Measurements from ENCODE around the gene SPAG5. TPM values are rescaled to one million over a fixed set of nuclear protein-coding genes. Genes with fewer than 3 reads are reported as not detected.

Gene SPAG5, protein sequence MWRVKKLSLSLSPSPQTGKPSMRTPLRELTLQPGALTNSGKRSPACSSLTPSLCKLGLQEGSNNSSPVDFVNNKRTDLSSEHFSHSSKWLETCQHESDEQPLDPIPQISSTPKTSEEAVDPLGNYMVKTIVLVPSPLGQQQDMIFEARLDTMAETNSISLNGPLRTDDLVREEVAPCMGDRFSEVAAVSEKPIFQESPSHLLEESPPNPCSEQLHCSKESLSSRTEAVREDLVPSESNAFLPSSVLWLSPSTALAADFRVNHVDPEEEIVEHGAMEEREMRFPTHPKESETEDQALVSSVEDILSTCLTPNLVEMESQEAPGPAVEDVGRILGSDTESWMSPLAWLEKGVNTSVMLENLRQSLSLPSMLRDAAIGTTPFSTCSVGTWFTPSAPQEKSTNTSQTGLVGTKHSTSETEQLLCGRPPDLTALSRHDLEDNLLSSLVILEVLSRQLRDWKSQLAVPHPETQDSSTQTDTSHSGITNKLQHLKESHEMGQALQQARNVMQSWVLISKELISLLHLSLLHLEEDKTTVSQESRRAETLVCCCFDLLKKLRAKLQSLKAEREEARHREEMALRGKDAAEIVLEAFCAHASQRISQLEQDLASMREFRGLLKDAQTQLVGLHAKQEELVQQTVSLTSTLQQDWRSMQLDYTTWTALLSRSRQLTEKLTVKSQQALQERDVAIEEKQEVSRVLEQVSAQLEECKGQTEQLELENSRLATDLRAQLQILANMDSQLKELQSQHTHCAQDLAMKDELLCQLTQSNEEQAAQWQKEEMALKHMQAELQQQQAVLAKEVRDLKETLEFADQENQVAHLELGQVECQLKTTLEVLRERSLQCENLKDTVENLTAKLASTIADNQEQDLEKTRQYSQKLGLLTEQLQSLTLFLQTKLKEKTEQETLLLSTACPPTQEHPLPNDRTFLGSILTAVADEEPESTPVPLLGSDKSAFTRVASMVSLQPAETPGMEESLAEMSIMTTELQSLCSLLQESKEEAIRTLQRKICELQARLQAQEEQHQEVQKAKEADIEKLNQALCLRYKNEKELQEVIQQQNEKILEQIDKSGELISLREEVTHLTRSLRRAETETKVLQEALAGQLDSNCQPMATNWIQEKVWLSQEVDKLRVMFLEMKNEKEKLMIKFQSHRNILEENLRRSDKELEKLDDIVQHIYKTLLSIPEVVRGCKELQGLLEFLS
- total RNA-seq, result 12.0 TPM

DNA sequence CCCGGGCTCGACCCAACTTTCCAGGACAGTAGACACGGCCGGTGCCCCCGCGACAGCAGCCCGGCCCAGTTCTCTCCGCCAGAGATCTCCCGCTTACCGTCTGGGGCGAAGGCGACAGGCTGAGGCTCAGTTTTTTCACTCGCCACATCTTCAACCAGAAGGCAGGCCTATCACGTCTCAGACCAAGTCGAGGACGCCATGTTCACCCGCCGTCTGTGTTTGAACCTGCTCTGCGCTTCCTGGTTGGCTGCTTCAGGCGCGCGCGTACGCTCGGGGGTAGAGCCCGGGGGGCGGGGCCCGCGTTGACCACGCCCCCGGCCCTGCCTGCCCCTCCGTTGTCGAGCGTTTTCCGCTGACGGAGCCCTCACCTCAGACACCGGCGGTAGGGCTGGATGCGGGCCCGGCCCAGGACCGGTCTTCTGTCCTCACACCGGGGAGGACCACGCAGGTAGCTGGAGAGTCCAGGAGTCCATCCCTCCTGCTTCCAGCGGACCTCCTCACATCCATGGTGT, at the start of gene SPAG5:
Gene SPAG5 (minus strand): TSS at position 227 of the 512 bp plus-strand sequence. CDS start 79 bp downstream, at position 148.
- DNase-seq, result peak; percentile 96

DNA sequence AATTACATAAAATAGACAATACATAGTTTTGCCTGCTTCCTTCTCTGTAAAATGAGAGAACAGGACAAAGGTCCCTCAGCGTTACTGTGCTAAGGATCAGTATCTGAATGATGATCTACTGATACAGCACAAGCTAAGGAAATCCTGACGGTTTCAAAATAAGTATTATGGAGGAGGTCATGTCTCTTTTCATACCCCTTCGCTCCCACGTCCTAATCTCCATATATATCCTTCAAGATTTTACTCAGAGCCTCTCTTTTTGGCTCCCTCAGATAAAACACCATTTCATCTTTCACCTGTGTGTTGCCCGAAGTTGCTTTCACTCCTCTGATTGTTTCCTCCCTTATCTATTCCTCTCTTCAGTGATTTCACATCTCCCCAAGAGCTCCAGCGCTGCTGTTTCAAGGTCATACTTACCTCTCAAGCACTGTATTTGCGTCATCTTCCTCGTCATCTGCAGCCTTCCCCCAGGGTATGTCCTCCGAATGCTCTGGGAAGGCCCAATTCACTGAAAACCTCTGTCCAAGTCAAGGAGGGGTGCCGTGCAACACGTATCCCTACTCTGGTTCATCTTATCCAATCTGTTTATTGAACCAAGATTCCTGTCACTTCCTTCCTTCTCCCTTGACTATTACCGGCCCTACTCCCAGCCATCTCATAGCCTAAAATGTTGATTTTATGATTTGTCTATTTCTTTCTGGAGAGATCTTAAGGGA, 47.4 kb upstream of the SPAG5 start:
- DNase-seq, result no peak

DNA sequence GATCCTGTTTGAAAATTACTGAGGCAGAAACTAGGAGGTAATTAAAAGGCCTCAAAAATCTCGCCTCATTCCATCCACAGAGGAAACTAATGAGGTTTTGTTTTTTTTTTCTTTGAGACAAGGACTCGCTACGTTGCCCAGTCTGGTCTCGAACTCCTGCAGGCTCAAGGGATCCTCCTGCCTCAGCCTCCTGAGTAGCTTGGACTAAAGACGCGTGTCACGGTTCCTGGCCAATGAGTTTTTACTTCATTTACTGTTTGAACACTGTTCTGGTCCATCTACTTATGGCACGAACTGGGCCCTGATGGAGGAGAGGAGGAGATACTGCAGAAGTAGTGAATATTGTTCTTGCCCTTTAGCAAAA, 46.7 kb upstream of the SPAG5 start:
- DNase-seq, result no peak

DNA sequence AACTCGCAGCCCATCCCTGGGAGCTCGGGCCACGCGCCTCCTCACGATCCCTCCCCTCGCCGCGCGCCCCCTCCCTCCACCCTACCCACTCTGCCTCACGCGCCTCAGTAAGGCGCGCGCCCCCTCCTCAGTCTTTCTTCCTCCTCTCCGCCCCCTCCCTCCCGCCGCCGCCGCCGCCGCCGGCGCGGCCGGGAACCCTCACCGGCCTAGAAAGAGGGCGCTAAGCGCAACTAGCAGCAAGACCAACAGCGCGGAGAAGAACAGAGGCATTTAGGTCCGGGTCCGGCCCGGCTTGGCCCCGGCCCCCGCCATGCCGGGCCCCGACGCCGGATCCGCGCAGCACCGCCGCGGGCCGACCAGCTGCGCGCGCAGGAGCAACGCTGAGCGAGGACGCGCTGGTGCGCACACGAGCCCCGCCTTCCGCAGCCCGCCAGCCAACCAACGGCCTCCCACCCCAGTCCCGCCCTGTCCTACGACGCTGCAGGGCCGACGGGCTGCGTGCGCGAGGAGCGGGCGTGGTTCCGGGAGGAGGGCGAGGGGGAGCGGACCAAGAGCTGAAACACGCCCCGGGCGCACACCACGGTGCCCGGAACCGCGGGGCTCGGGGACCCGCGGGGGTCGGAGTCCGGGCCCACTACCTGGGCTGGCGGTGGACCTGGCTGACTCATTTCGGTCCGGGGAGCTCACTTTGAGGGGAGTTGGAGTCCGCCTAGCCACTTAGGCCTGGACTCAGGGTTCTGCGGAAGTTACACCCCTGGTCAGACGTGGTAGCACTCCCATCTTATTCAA, 46.2 kb upstream of the SPAG5 start, which contains the start of gene BLTP2:
Gene BLTP2 (minus strand): TSS at position 372 of the 789 bp plus-strand sequence. CDS start 102 bp downstream, at position 270.
- DNase-seq, result peak; percentile 98

DNA sequence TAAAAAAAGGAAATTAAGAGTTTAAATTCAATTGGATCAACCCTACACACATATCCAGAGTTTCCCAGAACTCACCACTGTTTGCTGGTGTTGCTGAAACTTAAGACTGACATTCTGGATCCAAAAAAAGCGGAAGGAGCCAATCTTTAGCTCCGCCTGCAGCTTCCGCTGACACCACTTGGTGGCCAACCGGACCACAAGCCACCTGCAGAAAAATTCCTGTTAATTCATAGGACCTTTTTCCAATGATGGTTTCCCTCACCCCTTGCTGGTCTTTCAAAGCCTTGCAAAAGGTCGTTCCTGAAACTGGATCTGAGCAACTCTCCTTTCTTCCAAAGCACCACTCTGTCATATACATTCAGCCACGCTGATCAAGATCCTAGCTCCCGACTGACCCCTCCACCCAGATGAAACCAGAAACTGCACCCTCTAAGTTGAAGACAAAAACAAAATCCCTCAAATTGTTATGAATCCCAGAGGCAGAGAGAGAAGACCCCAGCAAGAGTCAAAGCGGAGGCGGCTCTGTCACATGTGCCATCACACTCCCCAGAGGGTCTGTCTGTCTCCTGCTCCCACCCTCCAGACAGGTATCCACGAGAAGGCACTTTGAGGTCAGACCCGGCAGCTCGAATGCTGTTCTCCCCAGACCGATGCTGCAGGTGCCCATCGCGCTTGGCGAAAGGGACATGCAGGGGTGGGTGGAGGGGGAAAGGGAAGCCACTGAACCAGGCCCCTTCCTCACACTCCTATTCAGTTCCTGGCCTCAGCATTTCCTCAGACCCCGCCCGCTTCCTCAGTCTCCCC, 45.4 kb upstream of the SPAG5 start:
- peak; percentile 54 for DNase-seq

DNA sequence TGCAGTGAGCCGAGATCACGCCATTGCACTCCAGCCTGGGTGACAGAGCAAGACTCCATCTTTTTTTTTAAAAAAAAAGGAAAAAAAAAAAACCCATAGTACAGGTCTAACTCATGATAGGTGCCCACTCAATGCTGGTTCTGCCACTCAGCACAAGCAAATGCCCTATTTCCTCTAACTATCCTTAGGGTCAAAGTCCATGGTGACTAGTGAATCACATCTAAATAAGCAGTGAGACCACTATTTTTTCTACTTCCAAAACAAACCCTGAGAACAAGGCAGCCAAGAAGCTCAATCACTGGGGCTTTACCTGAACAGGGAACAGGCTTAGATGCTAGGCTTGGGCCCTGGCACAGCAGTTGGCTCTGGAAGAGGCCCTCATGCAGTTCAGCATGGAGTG, 42.8 kb upstream of the SPAG5 start:
- no peak for DNase-seq

DNA sequence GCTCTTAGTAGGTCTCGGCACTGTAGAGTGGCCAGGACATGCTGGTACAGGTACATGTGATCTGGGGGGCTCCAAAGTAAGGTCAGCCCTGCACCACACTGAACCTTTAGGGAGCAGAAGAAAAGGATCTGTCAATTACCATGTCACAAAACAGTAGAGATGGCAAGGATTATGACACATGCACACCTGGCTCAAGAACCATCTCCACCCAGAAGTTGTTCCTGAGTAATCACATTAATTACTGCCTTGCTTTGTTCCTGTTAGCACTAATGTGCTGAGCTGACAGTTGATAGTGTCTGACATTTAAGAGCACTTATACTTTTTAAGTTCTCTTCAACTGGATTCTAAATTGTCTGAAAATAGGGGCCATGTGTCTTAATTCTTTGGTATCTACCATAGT, 36.7 kb upstream of the SPAG5 start:
- DNase-seq, result no peak

DNA sequence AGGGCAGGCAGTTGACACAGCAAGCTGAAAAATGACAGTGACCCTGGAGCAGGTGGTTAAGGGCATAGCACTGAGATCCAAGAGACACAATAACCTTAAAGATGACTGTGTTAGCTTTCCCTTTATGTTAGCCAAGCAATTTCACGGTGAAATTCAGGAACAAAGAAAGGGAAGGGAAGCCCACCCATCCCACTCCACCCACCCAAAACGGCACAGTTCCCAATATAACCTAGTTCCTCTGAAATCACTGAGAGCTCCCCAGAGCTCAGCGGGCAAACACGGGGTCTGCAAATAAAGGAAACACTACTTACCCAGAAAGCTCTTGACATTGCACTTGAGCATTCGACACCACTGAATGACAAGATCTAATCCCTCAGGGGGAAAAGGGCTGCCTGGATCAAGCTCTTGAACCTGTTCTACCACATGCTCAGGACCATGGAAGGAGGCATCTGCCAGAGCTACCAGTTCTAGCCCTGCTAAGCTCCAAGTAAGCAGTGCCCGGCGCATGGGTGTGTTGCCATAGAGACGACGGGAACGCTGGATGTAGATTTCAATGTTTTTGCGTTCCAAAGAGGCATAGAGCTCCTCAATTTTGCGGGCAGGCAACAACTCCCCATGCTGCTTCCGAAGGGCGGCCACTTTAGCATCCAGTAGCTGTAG, 35.5 kb upstream of the SPAG5 start:
- DNase-seq, result peak; percentile 41

DNA sequence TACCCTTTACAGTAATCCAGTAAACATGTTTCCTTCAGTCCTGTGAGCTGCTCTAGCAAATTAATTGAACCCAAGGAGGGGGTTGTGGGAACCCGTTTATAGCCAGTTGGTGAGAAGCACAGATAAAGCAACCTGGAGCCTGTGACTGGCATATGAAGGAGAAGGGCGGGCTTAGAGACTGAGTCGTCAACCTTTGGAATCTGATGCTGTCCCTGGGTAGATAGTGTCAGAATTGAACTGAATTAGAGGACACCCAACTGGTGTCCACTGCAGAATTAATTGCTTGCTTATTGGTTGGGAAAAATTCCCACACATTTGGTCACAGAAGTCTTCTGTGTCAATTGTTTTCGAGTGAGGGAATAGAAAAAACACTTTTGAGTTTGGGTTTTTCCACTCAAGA, 28.0 kb upstream of the SPAG5 start:
- no peak for DNase-seq

DNA sequence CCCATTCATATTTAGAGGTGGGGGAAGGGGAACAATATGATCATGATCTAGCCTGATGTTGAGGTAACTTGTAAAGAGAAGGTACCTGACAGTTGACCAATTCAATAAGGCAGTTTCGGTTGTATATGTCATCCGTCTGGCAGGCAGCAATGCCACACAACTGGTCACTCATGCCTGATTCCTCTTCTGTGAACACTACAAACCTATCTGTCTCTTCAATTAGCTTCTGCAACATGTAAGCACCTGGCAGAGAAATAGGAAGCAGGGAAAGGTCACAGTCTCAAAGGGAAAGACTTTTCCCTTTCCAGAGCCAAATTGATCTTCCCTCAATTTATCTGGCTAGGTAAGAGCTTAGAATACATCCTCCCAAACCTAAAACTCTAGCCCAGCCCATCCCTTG, 25.3 kb upstream of the SPAG5 start:
- no peak for DNase-seq

DNA sequence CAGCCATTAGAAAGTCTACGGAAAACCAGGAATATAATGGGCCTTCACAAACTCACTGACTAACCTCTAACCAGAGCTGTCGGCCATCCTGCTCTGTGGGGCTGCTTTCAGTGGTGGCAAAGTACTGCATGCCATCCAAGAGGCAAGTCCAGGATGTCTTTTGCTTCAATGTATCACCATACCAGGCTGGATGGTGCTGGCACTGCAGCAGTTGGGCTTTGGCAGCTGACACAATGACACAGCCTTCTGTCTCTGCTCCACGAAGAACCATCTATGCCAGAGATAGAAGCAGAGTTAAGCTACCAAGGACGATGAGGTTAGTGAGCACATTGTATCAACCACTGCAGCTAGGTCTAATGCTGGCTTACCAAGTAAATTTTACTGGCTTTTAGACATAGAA, 24.9 kb upstream of the SPAG5 start:
- no peak for DNase-seq

DNA sequence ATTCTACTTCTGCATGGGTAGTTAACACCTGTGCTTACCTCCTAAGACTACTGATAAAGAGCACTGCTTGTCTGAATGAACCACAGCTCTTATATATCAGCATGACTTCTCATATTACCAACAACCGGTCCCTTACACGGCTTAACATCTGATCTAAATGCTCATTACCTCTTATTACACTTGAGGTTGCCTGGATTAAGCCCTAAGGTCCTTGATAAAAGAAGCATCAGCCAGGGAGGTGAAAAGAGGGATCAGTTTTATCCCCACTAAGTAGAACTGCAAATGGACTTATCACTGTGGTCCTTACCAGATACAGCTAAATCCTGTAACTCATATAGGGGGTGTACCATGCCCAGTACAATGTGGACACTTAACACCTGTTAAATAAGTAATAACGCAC, 23.4 kb upstream of the SPAG5 start:
- DNase-seq, result no peak

DNA sequence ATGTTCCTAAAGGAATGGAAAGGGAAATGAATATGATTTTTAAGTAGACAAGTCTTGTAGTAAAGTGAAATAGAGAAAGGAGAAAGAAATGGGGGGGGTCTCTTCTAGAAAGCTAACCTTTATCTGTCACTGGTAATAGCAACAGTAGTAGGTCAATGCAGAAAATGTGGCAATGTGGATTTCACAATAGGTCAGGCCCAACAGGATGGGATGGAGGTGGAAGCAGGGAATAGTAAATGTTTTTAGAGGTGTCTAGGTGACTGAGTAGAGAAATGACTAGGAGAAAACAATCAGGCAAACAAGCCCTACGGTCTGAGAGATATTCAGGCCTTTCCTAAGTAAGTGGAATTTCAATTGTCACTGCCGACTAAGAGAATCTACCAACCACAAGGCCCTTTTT, 21.2 kb upstream of the SPAG5 start:
- DNase-seq, result no peak

DNA sequence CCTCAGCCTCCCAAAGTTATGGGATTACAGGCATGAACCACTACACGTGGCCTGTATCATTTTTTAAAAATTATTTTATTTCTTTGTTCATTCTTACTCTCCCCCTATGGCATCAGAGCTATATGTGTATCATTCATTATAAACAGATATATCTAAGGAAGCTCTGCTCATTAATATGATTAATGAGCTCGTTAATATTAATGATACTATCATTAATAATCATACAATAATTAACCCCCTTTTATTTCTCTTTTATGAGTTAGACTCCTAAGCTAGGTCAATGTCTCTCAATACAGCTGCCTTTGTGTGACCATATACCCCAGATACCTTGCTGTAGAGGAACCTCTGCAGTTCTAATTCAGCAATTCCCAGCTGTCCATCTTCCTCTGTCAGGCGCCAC, 19.6 kb upstream of the SPAG5 start:
- DNase-seq, result no peak

DNA sequence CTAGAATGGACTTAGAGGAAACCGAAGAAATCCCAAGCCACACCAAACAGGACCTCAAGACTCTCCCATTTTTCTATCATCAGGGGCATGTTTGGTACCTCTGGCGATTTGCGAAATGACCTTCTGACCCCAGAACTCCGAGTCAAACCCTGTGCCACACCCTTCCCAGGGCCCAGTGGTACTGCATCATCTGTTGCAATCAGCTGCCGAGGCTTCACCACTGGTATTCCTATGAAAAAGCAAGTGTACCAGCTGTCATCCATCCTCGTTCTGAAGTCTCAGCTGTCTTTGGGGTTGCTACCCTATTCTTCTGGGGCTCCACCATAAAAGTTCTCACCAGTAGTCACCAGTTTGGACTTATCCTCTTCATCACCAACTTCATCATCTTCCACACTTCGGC, 17.5 kb upstream of the SPAG5 start:
- DNase-seq, result no peak

DNA sequence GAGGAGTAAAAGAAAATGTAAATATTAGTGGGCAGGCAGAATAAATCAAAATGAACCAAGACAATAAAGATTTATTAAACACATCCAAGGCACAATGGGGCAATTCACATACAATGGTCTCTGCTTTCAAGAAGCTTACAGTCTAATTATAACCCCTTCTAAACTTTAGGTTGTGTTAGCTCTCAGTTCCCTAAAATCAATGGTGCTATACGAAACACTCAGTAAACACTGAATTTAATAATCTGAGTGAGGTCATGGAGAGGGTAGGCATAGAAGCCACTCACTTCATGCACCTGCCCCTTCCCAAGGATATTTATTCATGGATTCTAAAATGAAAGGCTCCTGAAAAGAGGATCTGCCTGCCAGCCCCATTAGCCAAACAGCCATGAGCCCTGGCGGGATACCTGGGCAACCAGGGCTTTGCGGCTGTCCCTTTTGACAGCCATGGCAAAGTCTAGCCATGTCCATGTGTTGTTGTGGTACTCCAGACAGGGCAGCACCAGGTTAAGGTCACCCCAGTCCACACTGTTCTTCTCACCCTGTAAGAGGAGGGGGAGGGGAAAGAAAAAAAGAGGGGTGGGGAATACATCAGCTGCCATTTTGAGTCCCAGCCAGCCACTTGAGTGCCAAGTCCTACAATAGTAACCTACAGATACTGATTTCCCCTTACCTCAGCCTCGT, 16.6 kb upstream of the SPAG5 start:
- DNase-seq, result no peak

DNA sequence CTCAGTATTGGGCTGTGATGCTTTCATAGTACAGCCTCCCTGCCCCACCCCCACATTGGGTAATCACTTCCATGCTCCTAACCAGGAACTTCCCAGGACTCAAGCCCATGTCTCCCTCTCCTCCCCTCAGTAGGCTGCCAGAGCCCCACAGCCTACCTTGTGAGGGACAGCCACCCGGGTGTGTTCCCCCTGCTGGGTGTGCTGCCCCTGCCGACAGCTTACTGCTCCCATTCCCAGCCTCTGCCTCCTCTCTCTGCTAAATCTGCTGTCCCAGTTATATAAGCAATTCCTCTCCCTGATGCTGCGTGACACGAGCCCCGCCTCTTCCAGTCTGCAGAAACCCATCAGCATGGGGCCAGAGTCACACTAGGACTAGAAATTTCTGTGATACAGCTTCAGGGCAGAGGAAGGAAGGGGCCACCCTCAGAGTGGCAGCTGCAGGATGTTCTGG, 15.1 kb upstream of the SPAG5 start, which contains the start of gene RSKR:
Gene RSKR (minus strand): TSS at position 255 of the 451 bp plus-strand sequence. CDS start 24 bp downstream, at position 231.
- no peak for DNase-seq

Data from tongue (tissue), 2 donors.